PFSK-1 (cell line): ENCODE results near the gene PELI2.

Source experiments
- POLR2AphosphoS5 ChIP-seq: IDR thresholded peaks from 2 replicates; pipeline ENCODE4 v1.6.1; 2012; ENCODE audit warnings: low read depth, mild to moderate bottlenecking, control low read depth, low read length, moderate library complexity
- REST ChIP-seq, 2 experiments: IDR thresholded peaks; 2 replicates each; pipeline versions ENCODE4 v1.6.1 to v1.8.0; 2011 to 2012; ENCODE audit warnings: low read depth in 2 of 2, low read length in 2 of 2, control low read depth in 1 of 2, inconsistent platforms in 1 of 2, mild to moderate bottlenecking in 1 of 2, moderate library complexity in 1 of 2; ENCODE audit not compliant: insufficient read depth in 1 of 2
- SIN3A ChIP-seq: IDR thresholded peaks from 2 replicates; pipeline ENCODE4 v1.6.1; 2012; ENCODE audit warnings: mild to moderate bottlenecking, low read length, moderate library complexity, borderline replicate concordance; ENCODE audit not compliant: insufficient read depth
- TAF1 ChIP-seq: IDR thresholded peaks from 2 replicates; pipeline ENCODE4 v1.6.1; 2012; ENCODE audit warnings: low read length, control low read depth, borderline replicate concordance; ENCODE audit not compliant: insufficient read depth

DNA sequence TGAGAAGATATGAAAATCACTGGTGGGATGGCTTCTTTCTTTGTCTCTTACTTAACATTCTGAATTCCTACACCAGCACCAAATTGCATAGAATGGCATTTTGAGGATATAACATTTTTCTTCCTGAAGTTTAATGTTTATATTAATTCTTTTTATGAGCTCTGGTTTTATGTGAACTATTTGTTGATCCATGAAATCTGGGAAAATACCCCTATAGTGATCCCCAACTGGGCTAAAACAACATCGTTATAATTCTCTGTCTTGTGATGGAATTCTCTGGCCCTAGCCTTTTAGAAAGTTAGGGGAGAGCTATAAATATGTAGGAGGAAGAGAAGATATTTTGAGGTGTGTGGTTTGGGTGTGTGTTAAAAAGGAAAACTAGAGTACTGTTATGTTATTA is 29.2 kb downstream of the PELI2 start:
- TF ChIP-seq POLR2AphosphoS5 (no peak), TAF1 (no peak), SIN3A (no peak), REST (IDR thresholded peaks at IDR 0.05; ENCODE audit: insufficient read depth in 1 of 2, low read depth in 2 of 2, low read length in 2 of 2) (no peak)
